HepG2 (cell line): ENCODE data around the gene CTSO. TPM values are rescaled to one million over a fixed set of nuclear protein-coding genes. Genes with fewer than 3 reads are reported as not detected.

ENCODE experiments used
- AGO2 ChIP-seq: fragments of 200-400 bp; formaldehyde crosslinking; optimal IDR thresholded peaks from 2 replicates; pipeline ENCODE3; 2017; ENCODE audit warnings: mild to moderate bottlenecking, low read depth, low read length, moderate library complexity
- ARID5B ChIP-seq: IDR thresholded peaks from 2 replicates; pipeline ENCODE4 v1.4.0; 2020; ENCODE audit warnings: mild to moderate bottlenecking, missing genetic modification reagents
- CBX2 ChIP-seq, 2 experiments: fragments of 200-600 bp in 1 of 2; sonication (generic); formaldehyde crosslinking in 1 of 2; IDR thresholded peaks; 2 replicates each; pipeline versions ENCODE4 v1.7.0 to v1.8.1; 2018 to 2022; ENCODE audit warnings: low read depth in 2 of 2, low read length in 1 of 2, mild to moderate bottlenecking in 1 of 2, missing genetic modification reagents in 1 of 2
- ETV6 ChIP-seq: sonication (generic); formaldehyde crosslinking; conservative IDR thresholded peaks from 2 replicates; pipeline ENCODE4 v1.4.0; 2020; ENCODE audit warnings: missing genetic modification reagents
- GATAD1 ChIP-seq: IDR thresholded peaks from 2 replicates; pipeline ENCODE4 v1.6.1; 2016; ENCODE audit warnings: missing genetic modification reagents, missing compliant biosample characterization
- GZF1 ChIP-seq: sonication (generic); formaldehyde crosslinking; IDR thresholded peaks from 2 replicates; pipeline ENCODE4 v1.5.1; 2020; ENCODE audit warnings: mild to moderate bottlenecking, missing genetic modification reagents
- NR1H2 ChIP-seq: sonication (generic); formaldehyde crosslinking; IDR thresholded peaks from 2 replicates; pipeline ENCODE4 v1.8.1; 2022; ENCODE audit warnings: low read depth, missing genetic modification reagents, borderline replicate concordance
- PAX8 ChIP-seq: sonication (generic); formaldehyde crosslinking; IDR thresholded peaks from 2 replicates; pipeline ENCODE4 v1.8.0; 2022; ENCODE audit warnings: mild to moderate bottlenecking, missing genetic modification reagents, borderline replicate concordance
- PHF20 ChIP-seq: sonication (generic); formaldehyde crosslinking; IDR thresholded peaks from 2 replicates; pipeline ENCODE4 v1.5.0; 2020; ENCODE audit warnings: mild to moderate bottlenecking, missing genetic modification reagents
- SKI ChIP-seq: fragments of 450-650 bp; IDR thresholded peaks from one replicate; pipeline ENCODE4 v1.6.1; 2018; ENCODE audit warnings: mild to moderate bottlenecking; ENCODE audit not compliant: partially characterized antibody
- SMC3 ChIP-seq: IDR thresholded peaks from 2 replicates; pipeline ENCODE4 v1.6.1; 2011; ENCODE audit warnings: low read length, improper control_type of control experiment
- UBTF ChIP-seq: sonication (generic); formaldehyde crosslinking; IDR thresholded peaks from 2 replicates; pipeline ENCODE4 v1.4.0; 2020; ENCODE audit warnings: mild to moderate bottlenecking, missing genetic modification reagents
- ZBTB8A ChIP-seq: sonication (generic); formaldehyde crosslinking; IDR thresholded peaks from 2 replicates; pipeline ENCODE4 v1.4.0; 2020; ENCODE audit warnings: mild to moderate bottlenecking, low read depth, missing genetic modification reagents, borderline replicate concordance
- ZNF292 ChIP-seq: sonication (generic); formaldehyde crosslinking; IDR thresholded peaks from 2 replicates; pipeline ENCODE4 v1.8.1; 2022; ENCODE audit warnings: mild to moderate bottlenecking, low read depth, missing genetic modification reagents, borderline replicate concordance
- ZNF362 ChIP-seq: sonication (generic); formaldehyde crosslinking; IDR thresholded peaks from 2 replicates; pipeline ENCODE4 v1.4.0; 2020; ENCODE audit warnings: missing genetic modification reagents, mild to moderate bottlenecking, borderline replicate concordance
- ZNF704 ChIP-seq: sonication (generic); formaldehyde crosslinking; IDR thresholded peaks from 2 replicates; pipeline ENCODE4 v1.8.1; 2023; ENCODE audit warnings: mild to moderate bottlenecking, inconsistent platforms, moderate library complexity, missing genetic modification reagents, borderline replicate concordance
- ZNF713 ChIP-seq: sonication (generic); formaldehyde crosslinking; IDR thresholded peaks from 2 replicates; pipeline ENCODE4 v1.4.0; 2020; ENCODE audit warnings: mild to moderate bottlenecking, missing genetic modification reagents
- ZNF724P ChIP-seq: sonication (generic); formaldehyde crosslinking; IDR thresholded peaks from 2 replicates; pipeline ENCODE4 v1.8.0; 2022; ENCODE audit warnings: missing genetic modification reagents, borderline replicate concordance
- ZNF766 ChIP-seq: sonication (generic); formaldehyde crosslinking; IDR thresholded peaks from 2 replicates; pipeline ENCODE4 v1.5.0; 2020; ENCODE audit warnings: missing genetic modification reagents, borderline replicate concordance
- polyA plus RNA-seq, 8 experiments: library from polyadenylated mRNA; depleted of rRNA in 3 of 8; stranded (reverse) in 7 of 8; unstranded in 1 of 8; fragments of >200 nt; fragmentation: Illumina TruSeq in 4 of 8; extraction: Trizol in 4 of 8; gene quantifications; 2 replicates each; pipeline versions ENCODE4 v1.2.1 to v1.2.3, GENCODE V29; 2011 to 2016; ENCODE audit warnings: low read depth in 4 of 8, missing spikeins in 1 of 8, mixed read lengths in 1 of 8; ENCODE audit not compliant: insufficient read depth in 1 of 8
- total RNA-seq, 5 experiments: library from RNA; depleted of rRNA; stranded (reverse); fragments of >200 nt; fragmentation: Illumina TruSeq; extraction: Trizol; gene quantifications; 2 replicates each; pipeline ENCODE4 v1.2.3, GENCODE V29; 2016; ENCODE audit warnings: low read depth in 1 of 5

The CTSO gene
- total and polyA plus RNA-seq, 2 of the 13 experiments (the other 11 are each of a cell fraction or from before 2014, with no cell fraction given): 0.07 to 0.17 TPM

- TF ChIP-seq ZNF704: no peak
- TF ChIP-seq ETV6 (CRISPR knock-in tag): no peak
- no peak for TF ChIP-seq NR1H2 (CRISPR knock-in tag)
- TF ChIP-seq CBX2 (IDR thresholded peaks at IDR 0.05; ENCODE audit: low read depth, low read length): no peak
- TF ChIP-seq CBX2 (CRISPR knock-in tag; IDR thresholded peaks at IDR 0.05; ENCODE audit: low read depth): peak; percentile 98
- no peak for TF ChIP-seq SKI
- TF ChIP-seq ARID5B (CRISPR knock-in tag): peak; percentile 23; the same call in 1 of the 2 replicates
- no peak for TF ChIP-seq ZNF713 (CRISPR knock-in tag)
- peak; percentile 53 for TF ChIP-seq GATAD1 (CRISPR knock-in tag)
- TF ChIP-seq SMC3: no peak
- peak; percentile 71 for TF ChIP-seq PHF20 (CRISPR knock-in tag)
- no peak for TF ChIP-seq GZF1 (CRISPR knock-in tag)
- 0 out of 2 replicates have a peak, but pooled peaks have one; percentile 55 for TF ChIP-seq ZNF724P (CRISPR knock-in tag)
- peak; percentile 39 for TF ChIP-seq AGO2
- no peak for TF ChIP-seq ZNF362
- no peak for TF ChIP-seq ZNF292 (CRISPR knock-in tag)
- no peak for TF ChIP-seq PAX8 (CRISPR knock-in tag)
- TF ChIP-seq UBTF (CRISPR knock-in tag): peak; percentile 77
- peak; percentile 67; the same call in 1 of the 2 replicates for TF ChIP-seq ZNF766 (CRISPR knock-in tag)
- no peak for TF ChIP-seq ZBTB8A (CRISPR knock-in tag)
These were observed at the start of gene CTSO (continued) for GRCh38 chr4:155953151-155954117.
